ENCODE data around the gene DOCK10. TPM values are rescaled to one million over a fixed set of nuclear protein-coding genes. Genes with fewer than 3 reads are reported as not detected.

The DOCK10 gene
- total and polyA plus RNA-seq, 10 of the 15 experiments (the other 5 are each of a cell fraction or from before 2014, with no cell fraction given), result 16.9 to 120 (median 85.5) TPM

- no peak for TF ChIP-seq TAF1 (IDR thresholded peaks at IDR 0.05; ENCODE audit: borderline replicate concordance, low read depth, low read length)
- no peak for TF ChIP-seq SUPT20H (IDR thresholded peaks at IDR 0.05; ENCODE audit: borderline replicate concordance, control insufficient read depth, low read depth, low read length)
- TF ChIP-seq CEBPZ (IDR thresholded peaks at IDR 0.05; ENCODE audit: low read depth, low read length), result no peak
- TF ChIP-seq RAD21 (IDR thresholded peaks at IDR 0.05; ENCODE audit: insufficient read depth, low read depth, low read length), result no peak
- no peak for TF ChIP-seq RBBP5 (conservative IDR thresholded peaks at IDR 0.05)
- no peak for TF ChIP-seq BCLAF1 (IDR thresholded peaks at IDR 0.05)
- no peak for TF ChIP-seq RELA (IDR thresholded peaks at IDR 0.05; ENCODE audit: borderline replicate concordance, partially characterized antibody)
- peak; percentile 69; the same call in 1 of the 2 replicates for TF ChIP-seq BMI1 (IDR thresholded peaks at IDR 0.05; ENCODE audit: borderline replicate concordance)
- no peak for TF ChIP-seq ATF3 (IDR thresholded peaks at IDR 0.05; ENCODE audit: borderline replicate concordance, extremely low read depth, low read depth, low read length)
- TF ChIP-seq ZBTB40 (IDR thresholded peaks at IDR 0.05; ENCODE audit: borderline replicate concordance), result 0 out of 2 replicates have a peak, but pooled peaks have one; percentile 8
- no peak for TF ChIP-seq YY1 (IDR thresholded peaks at IDR 0.05; ENCODE audit: low read depth, low read length)
- 0 out of 2 replicates have a peak, but pooled peaks have one; percentile 68 for TF ChIP-seq RCOR1 (conservative IDR thresholded peaks at IDR 0.05; ENCODE audit: low read depth, low read length)
- TF ChIP-seq IRF4 (IDR thresholded peaks at IDR 0.05; ENCODE audit: low read depth, low read length), result peak; percentile 65
- TF ChIP-seq NFXL1 (IDR thresholded peaks at IDR 0.05; ENCODE audit: borderline replicate concordance), result no peak
- peak; percentile 35; the same call in 1 of the 2 replicates for TF ChIP-seq PKNOX1 (IDR thresholded peaks at IDR 0.05)
- 0 out of 2 replicates have a peak, but pooled peaks have one; percentile 53 for TF ChIP-seq FOXM1 (IDR thresholded peaks at IDR 0.05; ENCODE audit: low read depth, low read length)
- no peak for TF ChIP-seq PML (IDR thresholded peaks at IDR 0.05; ENCODE audit: low read length)
- TF ChIP-seq IKZF1 (conservative IDR thresholded peaks at IDR 0.05), result peak; percentile 95
Measured at GRCh38 chr2:224922142-224922727, 120.0 kb downstream of the DOCK10 start (continued).
